ENCODE measurements around the gene SHOC2.

The SHOC2 gene

DNA sequence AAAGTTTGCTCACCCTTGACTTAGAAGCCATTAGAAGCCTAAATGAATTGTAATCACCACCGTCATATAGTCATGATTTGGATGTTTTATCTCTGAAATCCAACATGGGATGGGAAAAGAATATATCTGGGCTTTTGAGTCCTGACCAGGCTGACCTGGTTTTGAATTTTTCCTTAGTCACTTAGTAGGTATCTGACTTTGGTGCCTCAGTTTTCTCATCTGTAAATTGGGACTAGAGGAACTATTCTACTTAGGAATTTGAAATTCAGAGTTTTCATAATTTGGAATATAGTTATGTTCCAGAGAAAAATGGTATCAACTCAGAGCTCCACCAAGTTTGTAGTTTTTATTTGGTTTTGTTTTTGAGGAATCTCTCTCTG is 40.9 kb downstream of the SHOC2 start:
- no peaks in the 10 kb centered on the region for H3K9me3 ChIP-seq (ENCODE audit: control extremely low read depth in 1 of 5, control insufficient read depth in 4 of 5, insufficient read depth in 2 of 5, low read depth in 1 of 5, low read length in 4 of 5)
- DNase-seq: no peak
- ChIA-PET POLR2A (no interaction called here), CTCF (interaction anchor here (1.1 kb wide), 1 partner anchor 31 kb away, joined by 3 read pairs; no protein-coding TSS in a partner anchor)
- H3K36me3 ChIP-seq (ENCODE audit: control insufficient read depth in 4 of 4, insufficient read depth in 4 of 4, low read length in 3 of 4): peaks cover 3 to 8% (median 5%) of the 10 kb centered on the region in 4 experiments
- H3K4me3 ChIP-seq (ENCODE audit: control insufficient read depth in 1 of 7, extremely low read depth in 1 of 7, insufficient read depth in 4 of 7, low read depth in 2 of 7, low read length in 6 of 7): no peak overlapping the region
- H3K4me1 ChIP-seq (ENCODE audit: control extremely low read depth in 1 of 4, control insufficient read depth in 4 of 4, insufficient read depth in 4 of 4, low read length in 3 of 4): no peaks in the 10 kb centered on the region
- no peaks in the 10 kb centered on the region for H3K27me3 ChIP-seq (replicated peaks in 2 of 5; ENCODE audit: control insufficient read depth in 4 of 5, insufficient read depth in 5 of 5, low read length in 4 of 5)
- no peak overlapping the region for H3K27ac ChIP-seq (ENCODE audit: insufficient read depth in 1 of 2, low read depth in 1 of 2, low read length in 2 of 2, poor library complexity in 1 of 2, severe bottlenecking in 2 of 2)
- no CpG with 5 or more reads among the region's 1 CpG for WGBS (ENCODE audit: insufficient coverage)

DNA sequence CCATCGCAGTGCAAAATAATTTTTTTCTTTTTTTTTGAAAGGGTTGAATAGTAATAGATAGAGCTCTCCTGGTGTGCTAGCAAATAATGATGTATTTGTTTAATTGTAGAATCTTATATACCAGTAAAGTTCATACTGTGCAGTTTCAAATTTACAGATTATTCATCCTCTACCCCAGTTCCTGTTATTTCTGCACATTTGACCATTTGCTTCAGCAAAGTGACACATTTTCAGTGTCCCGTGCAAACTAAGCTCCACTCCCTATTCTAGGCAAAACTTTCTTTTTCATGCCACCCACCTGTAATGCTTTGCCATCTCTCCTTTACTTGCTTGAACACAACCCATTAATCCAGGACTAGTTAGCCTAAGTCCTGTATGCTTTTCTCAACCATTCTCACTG is 43.0 kb downstream of the SHOC2 start:
- no peaks in the 10 kb centered on the region for H3K4me1 ChIP-seq (ENCODE audit: control extremely low read depth in 1 of 4, control insufficient read depth in 4 of 4, insufficient read depth in 4 of 4, low read length in 3 of 4)
- ChIA-PET POLR2A (interaction anchor here (0.9 to 1.2 kb wide), 2 partner anchors 35 to 43 kb away, joined by 3 read pairs; partner anchors contain the start of gene BBIP1), CTCF (interaction anchor here (1.2 kb wide), 1 partner anchor 18 kb away, joined by 3 read pairs; no protein-coding TSS in a partner anchor)
- H3K36me3 ChIP-seq (ENCODE audit: control insufficient read depth in 4 of 4, insufficient read depth in 4 of 4, low read length in 3 of 4): peaks cover 3 to 11% (median 7%) of the 10 kb centered on the region in 4 experiments
- no peaks in the 10 kb centered on the region for H3K9me3 ChIP-seq (ENCODE audit: control extremely low read depth in 1 of 5, control insufficient read depth in 4 of 5, insufficient read depth in 2 of 5, low read depth in 1 of 5, low read length in 4 of 5)
- no peak for DNase-seq
- H3K4me3 ChIP-seq (ENCODE audit: control insufficient read depth in 1 of 7, extremely low read depth in 1 of 7, insufficient read depth in 4 of 7, low read depth in 2 of 7, low read length in 6 of 7): no peak overlapping the region
- WGBS (ENCODE audit: insufficient coverage): 100% methylated on average over 1 of the region's 2 CpGs
- no peak overlapping the region for H3K27ac ChIP-seq (ENCODE audit: insufficient read depth in 1 of 2, low read depth in 1 of 2, low read length in 2 of 2, poor library complexity in 1 of 2, severe bottlenecking in 2 of 2)
- H3K27me3 ChIP-seq (replicated peaks in 2 of 5; ENCODE audit: control insufficient read depth in 4 of 5, insufficient read depth in 5 of 5, low read length in 4 of 5): no peaks in the 10 kb centered on the region

- no peaks in the 10 kb centered on the region for H3K27me3 ChIP-seq (replicated peaks in 2 of 5; ENCODE audit: control insufficient read depth in 4 of 5, insufficient read depth in 5 of 5, low read length in 4 of 5)
- H3K9me3 ChIP-seq (ENCODE audit: control extremely low read depth in 1 of 5, control insufficient read depth in 4 of 5, insufficient read depth in 2 of 5, low read depth in 1 of 5, low read length in 4 of 5): no peaks in the 10 kb centered on the region
- H3K27ac ChIP-seq (ENCODE audit: insufficient read depth in 1 of 2, low read depth in 1 of 2, low read length in 2 of 2, poor library complexity in 1 of 2, severe bottlenecking in 2 of 2): no peak overlapping the region
- no peak for DNase-seq
- no peak overlapping the region for H3K4me3 ChIP-seq (ENCODE audit: control insufficient read depth in 1 of 7, extremely low read depth in 1 of 7, insufficient read depth in 4 of 7, low read depth in 2 of 7, low read length in 6 of 7)
- ChIA-PET POLR2A (no interaction called here), CTCF (interaction anchor here (1.2 kb wide), 1 partner anchor 19 kb away, joined by 3 read pairs; no protein-coding TSS in a partner anchor)
- peaks cover 3 to 12% (median 7%) of the 10 kb centered on the region in 4 experiments for H3K36me3 ChIP-seq (ENCODE audit: control insufficient read depth in 4 of 4, insufficient read depth in 4 of 4, low read length in 3 of 4)
- H3K4me1 ChIP-seq (ENCODE audit: control extremely low read depth in 1 of 4, control insufficient read depth in 4 of 4, insufficient read depth in 4 of 4, low read length in 3 of 4): no peaks in the 10 kb centered on the region
- 100% methylated on average over 1 of the region's 2 CpGs for WGBS (ENCODE audit: insufficient coverage)
These were observed 43.8 kb downstream of the SHOC2 start for GRCh38 chr10:110963162-110963561.

GRCh38 chr10:110964681-110965080 is 45.3 kb downstream of the SHOC2 start:
- POLR2A ChIA-PET: no interaction called here
- Histone ChIP-seq H3K4me1 (ENCODE audit: control extremely low read depth in 1 of 4, control insufficient read depth in 4 of 4, insufficient read depth in 4 of 4, low read length in 3 of 4) (no peaks in the 10 kb centered on the region), H3K9me3 (ENCODE audit: control extremely low read depth in 1 of 5, control insufficient read depth in 4 of 5, insufficient read depth in 2 of 5, low read depth in 1 of 5, low read length in 4 of 5) (no peaks in the 10 kb centered on the region), H3K4me3 (ENCODE audit: control insufficient read depth in 1 of 7, extremely low read depth in 1 of 7, insufficient read depth in 4 of 7, low read depth in 2 of 7, low read length in 6 of 7) (no peak overlapping the region), H3K27ac (ENCODE audit: insufficient read depth in 1 of 2, low read depth in 1 of 2, low read length in 2 of 2, poor library complexity in 1 of 2, severe bottlenecking in 2 of 2) (no peak overlapping the region), H3K27me3 (replicated peaks in 2 of 5; ENCODE audit: control insufficient read depth in 4 of 5, insufficient read depth in 5 of 5, low read length in 4 of 5) (no peaks in the 10 kb centered on the region), H3K36me3 (ENCODE audit: control insufficient read depth in 4 of 4, insufficient read depth in 4 of 4, low read length in 3 of 4) (peaks cover 3 to 12% (median 8%) of the 10 kb centered on the region in 4 experiments)
- CTCF ChIA-PET: no interaction called here
- DNase-seq: no peak
- WGBS (ENCODE audit: insufficient coverage): 100% methylated on average over 2 of the region's 5 CpGs

- Histone ChIP-seq H3K4me3 (ENCODE audit: control insufficient read depth in 1 of 7, extremely low read depth in 1 of 7, insufficient read depth in 4 of 7, low read depth in 2 of 7, low read length in 6 of 7) (no peak overlapping the region), H3K27ac (ENCODE audit: insufficient read depth in 1 of 2, low read depth in 1 of 2, low read length in 2 of 2, poor library complexity in 1 of 2, severe bottlenecking in 2 of 2) (no peak overlapping the region), H3K36me3 (ENCODE audit: control insufficient read depth in 4 of 4, insufficient read depth in 4 of 4, low read length in 3 of 4) (peaks cover 3 to 12% (median 8%) of the 10 kb centered on the region in 4 experiments), H3K4me1 (ENCODE audit: control extremely low read depth in 1 of 4, control insufficient read depth in 4 of 4, insufficient read depth in 4 of 4, low read length in 3 of 4) (no peaks in the 10 kb centered on the region), H3K27me3 (replicated peaks in 2 of 5; ENCODE audit: control insufficient read depth in 4 of 5, insufficient read depth in 5 of 5, low read length in 4 of 5) (no peaks in the 10 kb centered on the region), H3K9me3 (ENCODE audit: control extremely low read depth in 1 of 5, control insufficient read depth in 4 of 5, insufficient read depth in 2 of 5, low read depth in 1 of 5, low read length in 4 of 5) (no peaks in the 10 kb centered on the region)
- ChIA-PET CTCF (interaction anchor here (1.1 kb wide), 1 partner anchor 13 kb away, joined by 3 read pairs; no protein-coding TSS in a partner anchor), POLR2A (no interaction called here)
- no peak for DNase-seq
These were observed 45.8 kb downstream of the SHOC2 start for GRCh38 chr10:110965216-110965615.

DNA sequence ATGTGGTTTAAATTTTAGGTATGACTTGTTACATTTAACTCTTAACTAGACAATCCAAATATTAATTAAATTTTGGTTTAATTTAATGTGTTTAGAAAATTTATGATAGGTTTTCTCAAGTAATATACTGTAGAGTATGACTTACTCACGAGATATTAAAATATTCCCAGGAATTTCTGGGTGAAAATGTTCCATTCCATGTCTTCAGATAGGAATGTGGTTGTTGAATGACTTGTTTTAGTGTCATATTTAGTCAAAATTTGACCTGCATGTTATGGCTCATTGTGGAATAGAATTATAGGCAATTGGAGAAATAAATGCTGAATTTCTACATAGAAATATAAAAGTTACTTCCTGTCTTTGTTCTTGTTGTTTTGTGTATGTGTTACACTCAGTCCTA is 46.7 kb downstream of the SHOC2 start:
- H3K9me3 ChIP-seq (ENCODE audit: control extremely low read depth in 1 of 5, control insufficient read depth in 4 of 5, insufficient read depth in 2 of 5, low read depth in 1 of 5, low read length in 4 of 5): no peaks in the 10 kb centered on the region
- H3K4me1 ChIP-seq (ENCODE audit: control extremely low read depth in 1 of 4, control insufficient read depth in 4 of 4, insufficient read depth in 4 of 4, low read length in 3 of 4): no peaks in the 10 kb centered on the region
- H3K27ac ChIP-seq (ENCODE audit: insufficient read depth in 1 of 2, low read depth in 1 of 2, low read length in 2 of 2, poor library complexity in 1 of 2, severe bottlenecking in 2 of 2): no peak overlapping the region
- ChIA-PET POLR2A (interaction anchor here (0.6 kb wide), 1 partner anchor 9 kb away, joined by 3 read pairs; no protein-coding TSS in a partner anchor), CTCF (interaction anchor here (1.1 kb wide), 1 partner anchor 14 kb away, joined by 3 read pairs; no protein-coding TSS in a partner anchor)
- no peak for DNase-seq
- H3K27me3 ChIP-seq (replicated peaks in 2 of 5; ENCODE audit: control insufficient read depth in 4 of 5, insufficient read depth in 5 of 5, low read length in 4 of 5): no peaks in the 10 kb centered on the region
- WGBS (ENCODE audit: insufficient coverage): no CpG with 5 or more reads among the region's 1 CpG
- H3K36me3 ChIP-seq (ENCODE audit: control insufficient read depth in 4 of 4, insufficient read depth in 4 of 4, low read length in 3 of 4): peaks cover 3 to 12% (median 8%) of the 10 kb centered on the region in 4 experiments
- H3K4me3 ChIP-seq (ENCODE audit: control insufficient read depth in 1 of 7, extremely low read depth in 1 of 7, insufficient read depth in 4 of 7, low read depth in 2 of 7, low read length in 6 of 7): no peak overlapping the region

DNA sequence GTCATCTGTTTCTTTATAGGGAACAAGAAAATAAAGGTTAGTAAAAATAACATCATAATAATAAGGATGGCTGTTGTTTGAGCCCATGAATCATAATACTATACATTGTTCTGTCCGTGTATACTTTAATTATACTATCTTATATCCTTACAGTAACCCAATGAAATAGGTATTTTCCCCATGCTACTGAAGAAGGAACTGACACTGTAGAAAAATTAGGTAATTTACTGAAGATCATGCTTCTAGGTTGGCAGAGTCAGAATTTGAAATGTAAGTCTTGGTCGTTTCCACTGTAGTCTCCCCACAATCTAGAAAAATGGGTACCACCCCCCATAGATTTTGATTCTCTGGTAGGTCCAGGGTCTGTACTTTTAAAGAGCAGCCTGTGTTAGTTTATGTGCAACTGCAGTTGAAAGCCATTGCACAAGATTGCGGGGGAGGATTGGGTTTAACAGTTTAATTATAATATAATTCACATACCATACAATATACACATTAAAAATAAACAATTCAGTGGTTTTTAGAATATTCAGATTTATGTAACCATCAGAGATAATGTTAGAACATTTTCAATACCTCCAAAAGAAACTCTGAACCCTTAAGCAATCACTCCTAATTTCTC is 47.7 kb downstream of the SHOC2 start:
- 100% methylated on average over 1 of the region's 3 CpGs for whole genome bisulfite sequencing (ENCODE audit: insufficient coverage)
- Histone ChIP-seq H3K27ac (ENCODE audit: insufficient read depth in 1 of 2, low read depth in 1 of 2, low read length in 2 of 2, poor library complexity in 1 of 2, severe bottlenecking in 2 of 2) (no peak overlapping the region), H3K4me1 (ENCODE audit: control extremely low read depth in 1 of 4, control insufficient read depth in 4 of 4, insufficient read depth in 4 of 4, low read length in 3 of 4) (no peaks in the 10 kb centered on the region), H3K4me3 (ENCODE audit: control insufficient read depth in 1 of 7, extremely low read depth in 1 of 7, insufficient read depth in 4 of 7, low read depth in 2 of 7, low read length in 6 of 7) (no peak overlapping the region), H3K9me3 (ENCODE audit: control extremely low read depth in 1 of 5, control insufficient read depth in 4 of 5, insufficient read depth in 2 of 5, low read depth in 1 of 5, low read length in 4 of 5) (no peaks in the 10 kb centered on the region), H3K27me3 (replicated peaks in 2 of 5; ENCODE audit: control insufficient read depth in 4 of 5, insufficient read depth in 5 of 5, low read length in 4 of 5) (no peaks in the 10 kb centered on the region), H3K36me3 (ENCODE audit: control insufficient read depth in 4 of 4, insufficient read depth in 4 of 4, low read length in 3 of 4) (peaks cover 3 to 12% (median 8%) of the 10 kb centered on the region in 4 experiments)
- DNase-seq: no peak
- POLR2A ChIA-PET: no interaction called here
- CTCF ChIA-PET: no interaction called here

All from common myeloid progenitor, CD34-positive (primary cell).